Activated CD4-positive, alpha-beta T cell treated with anti-CD3 and anti-CD28 coated beads for 24 hours (primary cell): ENCODE measurements around the gene BEX3.
"Not testable (repeated sequence)": the region's sequence is repeated elsewhere in the genome, so short reads cannot be mapped to it uniquely, and the experiment has no call there.

ENCODE experiments used
- DNase-seq, 2 donors: peaks; one replicate each; pipeline ENCODE4 v3.0.0-alpha.2; 2020; ENCODE audit warnings: low read depth in 2 of 2

BEX3 gene

GRCh38 chrX:103382877-103383276, 6.5 kb downstream of the BEX3 start:
- no peak for DNase-seq

- DNase-seq, result no peak
These were observed 8.3 kb downstream of the BEX3 start for GRCh38 chrX:103384672-103385071.

GRCh38 chrX:103385283-103385830, 9.0 kb downstream of the BEX3 start:
- not testable (repeated sequence) for DNase-seq

- no peak for DNase-seq
These were observed 10.0 kb downstream of the BEX3 start for GRCh38 chrX:103386332-103386731.

- no peak for DNase-seq
These were observed 17.1 kb downstream of the BEX3 start for GRCh38 chrX:103393487-103393886.

GRCh38 chrX:103396186-103396585, 19.8 kb downstream of the BEX3 start:
- DNase-seq, result no peak

GRCh38 chrX:103396660-103397059, 20.3 kb downstream of the BEX3 start:
- no peak for DNase-seq

GRCh38 chrX:103397707-103398106, 21.4 kb downstream of the BEX3 start:
- no peak for DNase-seq

GRCh38 chrX:103398421-103398864, 22.1 kb downstream of the BEX3 start:
- DNase-seq, result no peak

- DNase-seq, result no peak
These were observed 23.4 kb downstream of the BEX3 start for GRCh38 chrX:103399744-103400143.

- no peak for DNase-seq
These were observed 24.6 kb downstream of the BEX3 start for GRCh38 chrX:103400931-103401330.

- peak in 1 of 2 donors; percentile 42 for DNase-seq
These were observed 28.1 kb downstream of the BEX3 start for GRCh38 chrX:103404231-103405008.

GRCh38 chrX:103405009-103405333, 28.6 kb downstream of the BEX3 start:
- DNase-seq, result no peak

GRCh38 chrX:103406256-103406655, 29.9 kb downstream of the BEX3 start:
- no peak for DNase-seq

GRCh38 chrX:103407776-103408175, 31.4 kb downstream of the BEX3 start:
- DNase-seq, result no peak

- DNase-seq, result not testable (repeated sequence)
These were observed 35.4 kb downstream of the BEX3 start for GRCh38 chrX:103411721-103412120.

GRCh38 chrX:103413705-103414387, 37.5 kb downstream of the BEX3 start:
- no peak for DNase-seq

- no peak for DNase-seq
These were observed 38.2 kb downstream of the BEX3 start for GRCh38 chrX:103414561-103414960.

- no peak for DNase-seq
These were observed 38.7 kb downstream of the BEX3 start for GRCh38 chrX:103415068-103415467.

GRCh38 chrX:103415528-103415927, 39.2 kb downstream of the BEX3 start:
- DNase-seq, result no peak

GRCh38 chrX:103417370-103417769, 41.0 kb downstream of the BEX3 start:
- DNase-seq, result no peak

- no peak for DNase-seq
These were observed 41.6 kb downstream of the BEX3 start for GRCh38 chrX:103417933-103418332.

- no peak for DNase-seq
These were observed 42.5 kb downstream of the BEX3 start for GRCh38 chrX:103418811-103419340.
